NK-92 treated with Interleukin-12 subunit alpha and Interleukin-12 subunit beta, amount 100 ng/mL, for 24 hours (cell line): ENCODE results near the gene GPR50.
A peak's percentile ranks its signal among the peaks of the same experiment; 100 is the strongest.

Experiments used
- DNase-seq: peaks from one replicate; lab custom pipeline; 2025; lab: John Stamatoyannopoulos, UW

GPR50 gene

DNA sequence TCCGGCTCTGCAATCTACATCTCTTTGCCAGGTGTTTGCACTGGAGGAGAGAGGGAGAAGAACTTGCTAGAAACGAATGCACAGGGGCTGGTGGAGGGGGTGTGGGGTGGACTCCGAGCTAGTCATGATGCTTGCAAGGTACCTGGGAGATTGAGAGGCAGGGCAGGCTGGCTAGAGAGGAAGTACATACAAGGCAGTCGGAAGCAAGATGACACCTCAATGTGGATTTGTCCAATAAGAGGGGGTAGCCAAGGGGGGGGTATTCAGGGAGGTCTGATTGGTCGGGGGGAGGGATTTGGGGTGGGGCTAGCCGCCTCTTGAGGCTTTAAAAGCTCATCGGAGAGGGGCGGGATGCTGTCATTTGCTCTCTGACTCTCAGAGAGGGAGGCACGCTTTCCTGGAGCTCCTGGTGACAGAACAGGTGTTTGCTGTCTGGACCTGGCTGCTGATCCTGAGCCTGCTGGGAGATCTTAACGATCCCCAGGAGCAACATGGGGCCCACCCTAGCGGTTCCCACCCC lies at the start of gene GPR50:
Gene GPR50, plus strand, starts transcription at position 354 of the 520 bp plus-strand sequence. Its CDS starts 138 bp downstream, at position 492.
- no peak for DNase-seq

DNA sequence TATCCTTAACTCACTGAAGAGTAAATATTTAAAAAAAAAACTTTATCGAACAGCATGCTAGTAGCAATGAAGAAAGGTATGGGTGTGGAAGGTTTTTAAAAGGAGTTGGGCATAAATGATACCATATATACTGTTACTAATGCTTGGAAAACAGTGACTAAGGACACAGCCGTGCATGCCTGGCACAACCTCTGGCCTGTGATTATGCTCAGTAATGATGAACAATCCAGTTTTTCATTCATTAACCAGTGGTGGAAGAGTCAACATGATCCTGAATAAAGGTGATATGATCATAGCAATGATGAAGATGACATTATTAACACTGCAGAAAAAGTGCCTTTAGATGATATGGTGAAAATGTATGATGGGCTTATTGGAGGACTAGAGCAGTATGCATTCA lies 43.9 kb upstream of the GPR50 start:
- DNase-seq: no peak

DNA sequence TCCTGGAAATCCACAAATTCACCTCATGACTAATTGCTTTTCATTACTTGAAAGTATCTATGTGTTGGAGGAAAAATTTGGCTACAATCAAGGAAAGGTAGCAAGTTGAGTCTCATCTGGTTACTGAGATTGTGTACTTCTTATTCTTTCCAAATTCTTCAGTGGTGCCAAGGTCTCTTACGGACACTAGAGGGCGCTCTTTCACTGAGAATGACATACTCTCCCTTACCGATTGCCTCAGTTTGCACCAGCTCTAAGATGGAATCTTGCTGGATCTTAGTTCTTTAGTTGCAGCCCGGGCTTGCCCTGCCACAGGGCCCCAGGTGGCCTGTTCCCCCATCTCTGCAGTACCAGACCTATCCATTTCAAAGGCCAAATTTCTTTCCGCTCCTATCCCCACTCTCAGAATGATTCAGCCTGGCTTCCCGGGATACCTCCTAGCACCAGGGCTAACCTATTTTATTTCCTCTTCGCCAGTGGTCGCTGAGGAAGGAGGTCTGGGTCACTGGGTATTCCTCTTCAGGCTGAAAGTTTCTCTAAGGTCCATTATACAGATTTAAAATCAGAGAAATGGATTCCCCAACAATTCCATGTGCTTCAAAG lies 24.6 kb upstream of the GPR50 start:
- peak; percentile 1 for DNase-seq

GRCh38 chrX:151153086-151153485 lies 23.3 kb upstream of the GPR50 start:
- DNase-seq: no peak

DNA sequence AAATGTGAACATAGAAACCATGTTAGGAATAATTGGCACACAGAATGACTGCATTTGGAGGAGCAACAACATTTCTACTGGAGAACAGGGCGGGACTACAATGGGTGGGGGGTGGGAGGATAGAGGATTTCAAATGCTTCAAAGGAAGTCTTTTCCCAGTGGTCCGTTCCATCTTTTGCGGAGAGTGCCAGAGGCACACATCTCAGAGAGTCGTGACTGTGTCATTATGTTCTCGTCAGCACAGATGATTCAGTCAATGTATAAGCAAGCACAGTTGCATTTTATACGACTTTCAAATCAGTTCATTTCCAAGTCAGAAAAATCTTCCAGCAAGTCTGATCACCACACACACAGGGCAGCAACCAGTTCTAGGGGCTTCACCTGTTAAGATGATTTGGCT lies 22.7 kb upstream of the GPR50 start:
- no peak for DNase-seq

GRCh38 chrX:151155234-151155633 lies 21.1 kb upstream of the GPR50 start:
- DNase-seq: no peak

DNA sequence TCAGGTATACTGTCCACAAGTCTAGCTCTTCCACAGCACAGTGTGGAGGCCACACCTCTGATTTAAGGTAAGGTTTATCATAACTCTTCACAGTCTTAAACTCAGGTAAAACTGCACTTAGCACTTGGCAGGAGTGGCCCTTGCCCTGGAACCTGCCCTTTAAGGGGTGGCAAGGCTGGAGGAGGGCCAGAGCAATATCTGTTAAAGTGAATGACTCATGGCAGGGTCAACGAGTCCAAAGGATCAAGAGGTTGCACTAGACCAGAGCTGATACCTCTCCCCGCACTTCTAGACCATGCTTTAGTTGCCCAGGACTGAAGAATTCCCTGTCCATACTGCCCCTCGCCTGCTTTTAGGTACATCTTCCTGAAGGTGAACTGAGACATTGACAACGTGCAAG lies 14.7 kb upstream of the GPR50 start:
- DNase-seq: no peak

DNA sequence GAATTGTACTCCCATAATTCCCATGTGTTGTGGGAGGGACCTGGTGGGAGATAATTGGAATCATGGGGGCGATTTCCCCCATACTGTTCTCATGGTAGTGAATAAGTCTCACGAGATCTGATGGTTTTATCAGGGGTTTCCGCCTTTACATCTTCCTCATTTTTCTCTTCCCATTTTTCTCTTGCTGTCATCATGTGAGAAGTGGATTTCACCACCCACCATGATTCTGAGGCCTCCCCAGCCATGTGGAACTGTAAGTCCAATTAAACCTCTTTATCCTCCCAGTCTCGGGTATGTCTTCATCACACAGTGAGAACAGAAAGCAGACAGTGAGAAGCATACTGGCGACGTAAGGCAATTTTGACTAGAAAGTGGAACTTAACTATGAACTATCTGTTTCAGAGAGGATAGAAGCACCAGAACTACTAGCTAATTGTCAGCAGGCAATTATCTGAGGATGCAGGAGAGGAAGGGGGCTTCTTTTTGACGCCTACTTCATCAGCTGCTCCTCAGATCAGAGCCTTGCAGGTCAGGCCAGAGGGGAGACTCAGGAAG lies 8.5 kb upstream of the GPR50 start:
- no peak for DNase-seq

DNA sequence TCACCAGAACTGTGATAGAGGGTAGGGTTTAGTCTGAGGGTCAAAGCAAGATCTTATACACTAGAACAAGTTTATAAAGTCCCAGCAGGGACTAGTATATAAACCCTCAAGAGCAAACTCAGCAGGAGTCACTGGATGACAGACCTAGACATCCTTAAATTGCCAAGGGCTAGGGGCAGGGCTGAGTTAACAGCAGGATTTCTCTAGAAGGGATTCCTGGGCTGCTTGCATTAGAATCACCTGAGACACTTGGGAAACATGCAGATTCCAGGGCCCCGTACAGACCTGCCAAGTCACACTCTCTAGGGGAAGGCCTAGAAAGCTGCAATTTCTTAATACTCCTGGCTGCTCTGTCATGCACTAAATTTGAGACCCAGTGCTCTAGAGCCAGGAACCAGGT lies 6.6 kb upstream of the GPR50 start:
- DNase-seq: no peak

DNA sequence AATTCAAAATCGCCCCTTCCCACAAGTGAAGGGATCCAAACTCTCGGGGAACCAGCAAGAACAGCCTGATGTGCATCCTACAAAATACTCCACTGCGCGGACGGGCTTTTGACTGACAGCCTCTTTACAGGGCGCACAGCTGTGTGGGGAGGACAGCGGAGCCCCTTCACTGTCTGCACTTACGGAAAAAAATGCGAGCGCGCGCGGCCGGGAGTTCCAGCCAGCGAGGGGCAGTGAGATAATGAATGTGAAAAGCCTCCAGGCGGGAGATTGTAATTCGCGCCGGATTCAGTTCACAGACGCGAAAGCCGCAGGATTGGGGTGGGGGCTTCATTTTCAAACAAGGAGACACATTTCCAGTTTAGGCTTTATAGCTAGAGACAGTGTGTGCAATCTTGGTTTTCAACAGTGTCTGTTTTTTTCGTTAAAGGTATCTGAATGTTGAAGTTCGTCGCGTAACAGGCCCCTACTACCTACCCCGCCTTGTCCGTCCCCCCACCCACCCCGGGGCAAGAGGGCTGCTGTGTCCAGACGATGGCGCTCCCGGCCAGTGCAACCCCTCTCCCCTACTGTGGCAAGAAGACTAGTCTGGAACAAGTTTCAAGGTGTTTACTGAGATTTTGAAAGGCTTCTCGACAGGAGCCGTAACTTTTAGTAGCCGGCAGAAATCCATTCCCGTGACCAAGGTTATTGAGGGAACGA lies 1.7 kb upstream of the GPR50 start:
- no peak for DNase-seq

DNA sequence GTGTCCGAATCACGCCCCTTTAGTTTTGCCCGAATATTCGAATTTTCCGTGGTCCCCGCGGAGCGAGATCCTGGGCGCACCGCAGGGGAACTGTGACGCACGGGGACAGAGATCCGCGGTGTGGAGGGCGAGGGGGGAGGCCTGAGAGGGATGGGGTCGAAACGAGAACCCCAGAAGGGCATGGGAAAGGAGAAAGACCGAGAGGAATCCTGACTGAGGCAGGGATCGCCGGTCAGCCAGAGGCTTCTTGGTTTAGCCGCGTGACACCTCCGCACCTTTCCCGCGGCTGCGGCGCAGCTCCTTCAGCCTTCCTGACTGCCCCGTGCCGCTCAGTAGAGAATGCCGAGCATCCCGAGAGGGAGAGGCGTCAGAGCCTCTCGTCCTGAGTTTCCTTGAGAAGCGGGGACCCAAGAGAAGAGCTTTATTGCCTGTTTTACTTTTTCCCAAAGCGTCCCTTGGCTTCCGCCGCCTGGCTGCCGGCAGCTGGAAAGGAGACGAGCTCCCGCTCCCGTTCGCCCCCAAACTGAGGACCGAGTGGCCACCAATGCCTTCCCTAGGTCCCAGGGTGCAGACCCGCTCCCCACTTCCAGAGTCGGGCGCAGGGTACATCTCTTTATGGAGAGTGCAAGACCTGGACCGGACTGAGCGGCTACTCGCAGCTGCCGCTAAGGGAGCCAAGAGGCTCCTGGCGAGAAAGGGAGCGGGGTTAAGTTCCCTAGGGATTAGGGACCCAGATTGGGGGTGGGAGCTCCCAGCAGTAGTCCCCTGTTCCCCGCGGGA lies 911 bp upstream of the GPR50 start:
- DNase-seq: no peak

DNA sequence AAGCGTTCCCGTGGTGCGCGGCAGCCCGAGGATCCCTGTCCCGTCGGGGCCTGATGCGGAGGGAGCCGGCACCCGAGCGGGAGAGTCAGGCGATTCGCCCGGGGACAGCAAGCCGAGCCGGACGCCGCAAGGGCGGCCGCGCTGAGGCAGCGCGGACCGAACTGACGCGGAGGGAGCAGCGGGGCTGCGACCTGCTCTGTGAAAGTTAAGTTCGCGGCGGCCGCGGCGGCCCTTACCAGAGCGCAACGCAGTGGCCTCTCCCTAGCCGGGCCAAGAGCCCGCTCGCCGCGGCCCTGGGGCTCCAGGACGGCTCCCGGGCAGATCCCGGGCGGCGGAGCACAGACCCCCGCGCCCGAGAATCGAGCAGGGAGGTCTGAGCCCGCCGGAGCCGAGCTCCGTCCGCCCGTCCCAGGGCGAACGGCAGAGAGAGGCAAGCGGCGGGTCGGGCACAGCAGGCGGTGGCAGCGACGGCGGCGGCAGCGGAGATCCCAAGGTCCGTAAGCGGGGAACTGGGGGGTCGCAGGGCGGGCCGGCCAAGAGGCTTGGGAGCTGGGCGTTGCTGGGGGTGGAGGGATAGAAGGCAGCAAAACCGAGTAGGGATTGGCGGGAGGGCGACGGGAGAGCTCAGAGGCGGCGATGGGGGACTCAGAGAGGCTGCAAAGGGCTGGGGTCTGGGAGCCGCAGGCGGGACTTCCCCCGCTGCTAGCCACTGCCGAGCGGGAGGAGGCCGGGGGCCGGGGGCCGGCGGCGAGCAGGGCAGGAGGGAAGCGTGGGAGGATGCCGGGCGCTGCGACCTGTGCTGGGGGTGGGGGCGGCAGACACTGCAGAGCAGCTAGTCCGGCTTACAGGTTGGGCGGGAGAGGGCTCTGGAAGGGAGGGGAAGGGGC lies 1.0 kb downstream of the GPR50 start:
- no peak for DNase-seq

GRCh38 chrX:151178746-151179145 lies 2.4 kb downstream of the GPR50 start:
- DNase-seq: no peak

GRCh38 chrX:151180400-151180799 lies 4.0 kb downstream of the GPR50 start:
- no peak for DNase-seq

DNA sequence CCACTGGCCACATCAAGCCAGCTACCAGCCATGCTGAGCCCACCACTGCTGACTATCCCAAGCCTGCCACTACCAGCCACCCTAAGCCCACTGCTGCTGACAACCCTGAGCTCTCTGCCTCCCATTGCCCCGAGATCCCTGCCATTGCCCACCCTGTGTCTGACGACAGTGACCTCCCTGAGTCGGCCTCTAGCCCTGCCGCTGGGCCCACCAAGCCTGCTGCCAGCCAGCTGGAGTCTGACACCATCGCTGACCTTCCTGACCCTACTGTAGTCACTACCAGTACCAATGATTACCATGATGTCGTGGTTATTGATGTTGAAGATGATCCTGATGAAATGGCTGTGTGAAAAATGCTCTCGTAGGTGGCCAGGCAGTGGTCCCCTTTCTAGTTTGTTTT lies 4.7 kb downstream of the GPR50 start:
- DNase-seq: no peak

DNA sequence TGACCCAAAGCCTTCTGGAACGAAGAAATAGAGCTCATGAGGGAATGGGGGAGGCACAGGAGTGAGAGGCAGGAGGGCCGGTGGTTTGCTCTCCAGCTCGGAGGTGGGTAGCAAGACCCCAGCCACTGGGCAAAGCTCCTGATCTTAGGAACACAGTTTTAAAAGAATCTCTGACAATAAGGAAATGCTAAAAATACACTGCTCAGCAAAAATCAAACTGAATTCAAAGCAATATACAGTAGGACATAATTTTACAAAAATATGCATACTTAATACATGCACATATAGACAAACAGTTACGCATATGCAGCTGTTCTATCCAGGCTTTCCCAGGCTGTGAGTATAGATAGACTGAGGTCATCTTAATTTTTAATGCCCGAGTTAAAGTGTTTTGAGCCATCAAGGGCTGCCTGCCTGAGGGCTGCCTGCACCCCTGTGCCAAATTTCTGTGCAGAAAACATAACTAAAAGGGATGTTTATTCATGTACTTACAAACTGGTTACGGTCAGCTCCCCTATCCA lies 6.9 kb downstream of the GPR50 start:
- no peak for DNase-seq

- DNase-seq: no peak
Measured at GRCh38 chrX:151183912-151184565, 7.7 kb downstream of the GPR50 start.

DNA sequence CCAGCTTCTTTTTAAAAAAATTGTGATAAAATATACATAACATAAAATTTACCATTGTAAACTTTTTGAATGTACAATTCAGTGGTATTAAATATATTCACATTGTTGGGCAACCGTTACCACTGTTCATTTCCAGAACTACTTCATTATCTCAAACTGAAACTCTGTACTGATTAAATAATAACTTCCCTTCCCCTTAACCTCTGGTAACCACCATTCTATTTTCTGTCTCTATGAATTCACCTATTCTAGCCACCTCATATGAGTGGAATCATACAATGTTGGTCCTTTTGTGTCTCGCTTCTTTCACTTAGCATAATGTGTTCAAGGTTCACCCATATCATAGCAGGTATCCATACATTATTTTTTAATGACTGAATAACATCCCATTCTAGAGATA lies 8.3 kb downstream of the GPR50 start:
- no peak for DNase-seq

DNA sequence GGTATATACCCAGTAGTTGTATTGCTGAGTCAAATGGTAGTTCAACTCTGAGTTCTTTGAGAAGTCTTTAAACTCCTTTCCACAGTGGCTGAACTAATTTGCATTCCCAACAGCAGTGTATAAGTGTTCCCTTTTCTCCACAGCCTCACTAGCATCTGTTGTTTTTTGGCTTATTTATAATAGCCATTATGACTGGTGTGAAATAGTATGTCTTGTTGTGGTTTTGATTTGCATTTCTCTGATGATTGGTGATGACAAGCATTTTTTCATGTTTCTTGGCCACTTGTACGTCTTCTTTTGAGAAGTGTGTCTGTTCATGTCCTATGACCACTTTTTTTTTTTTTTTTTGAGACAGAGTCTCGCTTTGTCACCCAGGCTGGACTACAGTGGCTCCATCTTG lies 30.5 kb downstream of the GPR50 start:
- no peak for DNase-seq

- DNase-seq: no peak
Measured at GRCh38 chrX:151225843-151226242, 49.5 kb downstream of the GPR50 start.

- DNase-seq: no peak
Measured at GRCh38 chrX:151226941-151227340, 50.6 kb downstream of the GPR50 start.
